H1 (cell line): ENCODE data around the gene FGF14. TPM values are rescaled to one million over a fixed set of nuclear protein-coding genes. Genes with fewer than 3 reads are reported as not detected.

ENCODE experiments used
- CTCF ChIA-PET: fragments of 300-600 bp; sonication (Branson Sonifier 250); formaldehyde crosslinking; loops from one replicate; lab custom pipeline; 2021; ENCODE audit not compliant: partially characterized antibody; lab: Charles Lee
- POLR2A ChIA-PET: fragments of 300-600 bp; sonication (Branson Sonifier 250); formaldehyde crosslinking; loops from one replicate; lab custom pipeline; 2021; ENCODE audit warnings: inconsistent platforms; ENCODE audit not compliant: partially characterized antibody; lab: Charles Lee
- DNase-seq, 2 experiments: peaks; one replicate each; pipeline versions ENCODE4 v3.0.0 to v3.0.0-alpha.2; 2010 to 2022; ENCODE audit warnings: low spot score in 2 of 2, low read depth in 1 of 2, mixed read lengths in 1 of 2
- FAIRE-seq: peaks from 2 replicates; lab custom pipeline; 2011; peaks lifted over from hg19 to GRCh38; lab: Jason Lieb, UNC
- H2AFZ ChIP-seq: 2 replicates; pipeline ENCODE4 v1.8.1; 2012; ENCODE audit warnings: low read length, inconsistent platforms
- H2AK5ac ChIP-seq: 2 replicates; pipeline ENCODE4 v1.6.1; 2013; ENCODE audit warnings: low read depth, low read length
- H2BK120ac ChIP-seq: replicated peaks from 2 replicates; pipeline ENCODE3; 2013; ENCODE audit warnings: low read depth, low read length, inconsistent platforms
- H2BK12ac ChIP-seq: 2 replicates; pipeline ENCODE4 v1.6.1; 2013; ENCODE audit warnings: low read depth, low read length
- H2BK15ac ChIP-seq: 2 replicates; pipeline ENCODE4 v1.6.1; 2013; ENCODE audit warnings: low read length
- H2BK20ac ChIP-seq: 2 replicates; pipeline ENCODE4 v1.6.1; 2013; ENCODE audit warnings: low read length
- H2BK5ac ChIP-seq: 2 replicates; pipeline ENCODE4 v1.6.1; 2013; ENCODE audit warnings: low read depth, low read length
- H3K14ac ChIP-seq: 2 replicates; pipeline ENCODE4 v1.6.1; 2013; ENCODE audit warnings: inconsistent platforms; ENCODE audit not compliant: insufficient read length
- H3K18ac ChIP-seq: 2 replicates; pipeline ENCODE4 v1.6.1; 2013; ENCODE audit warnings: low read length; ENCODE audit errors: extremely low read depth
- H3K23ac ChIP-seq: 2 replicates; pipeline ENCODE4 v1.6.1; 2013; ENCODE audit warnings: inconsistent platforms; ENCODE audit not compliant: insufficient read length
- H3K23me2 ChIP-seq: 2 replicates; pipeline ENCODE4 v1.6.1; 2013; ENCODE audit warnings: low read depth, low read length
- H3K27ac ChIP-seq: 2 replicates; pipeline ENCODE4 v1.6.1; 2011; ENCODE audit warnings: low read depth, low read length, inconsistent platforms
- H3K27me3 ChIP-seq, 4 experiments: replicated peaks in 1 of 4; 1 replicate in 1 of 4; 2 replicates in 3 of 4; pipeline versions ENCODE4 v1.6.1 to v1.8.1; 2011 to 2013; ENCODE audit warnings: low read length in 3 of 4, mild to moderate bottlenecking in 3 of 4, inconsistent platforms in 2 of 4, mixed read lengths in 2 of 4, moderate library complexity in 1 of 4; ENCODE audit not compliant: control insufficient read depth in 3 of 4, insufficient read depth in 3 of 4; ENCODE audit errors: extremely low read depth in 1 of 4
- H3K36me3 ChIP-seq, 4 experiments: 2 replicates each; pipeline versions ENCODE4 v1.6.1 to v1.8.1; 2011 to 2013; ENCODE audit warnings: mild to moderate bottlenecking in 4 of 4, low read length in 3 of 4, moderate library complexity in 2 of 4, control low read depth in 1 of 4, inconsistent platforms in 1 of 4; ENCODE audit not compliant: insufficient read depth in 4 of 4, control insufficient read depth in 2 of 4
- H3K4ac ChIP-seq: replicated peaks from 2 replicates; pipeline ENCODE3; 2013; ENCODE audit warnings: low read length, low read depth, mixed read lengths, inconsistent platforms; ENCODE audit not compliant: insufficient read length
- H3K4me1 ChIP-seq, 4 experiments: replicated peaks in 1 of 4; 1 replicate in 1 of 4; 2 replicates in 3 of 4; pipeline versions ENCODE4 v1.6.1 to v1.8.1; 2011 to 2013; ENCODE audit warnings: low read length in 3 of 4, inconsistent platforms in 2 of 4, mixed read lengths in 1 of 4; ENCODE audit not compliant: insufficient read depth in 4 of 4, control insufficient read depth in 3 of 4
- H3K4me2 ChIP-seq, 2 experiments: 2 replicates each; pipeline versions ENCODE4 v1.6.1 to v1.8.1; 2011 to 2013; ENCODE audit warnings: low read depth in 2 of 2, low read length in 2 of 2, control low read depth in 1 of 2, inconsistent platforms in 1 of 2, mild to moderate bottlenecking in 1 of 2; ENCODE audit not compliant: insufficient read depth in 1 of 2
- H3K4me3 ChIP-seq, 4 experiments: fragments of 200-600, 300-600 bp in 1 of 4; sonication (generic), shearing (Covaris generic), sonication (Bioruptor Twin) in 1 of 4; 2 replicates each; pipeline versions ENCODE4 v1.5.1 to v1.8.1; 2011 to 2016; ENCODE audit warnings: low read length in 4 of 4, low read depth in 3 of 4, control low read depth in 2 of 4, inconsistent platforms in 2 of 4, mild to moderate bottlenecking in 2 of 4, mixed read lengths in 1 of 4, moderate library complexity in 1 of 4; ENCODE audit not compliant: insufficient read depth in 2 of 4; ENCODE audit errors: extremely low read depth in 1 of 4
- H3K56ac ChIP-seq: replicated peaks from 2 replicates; pipeline ENCODE3; 2013; ENCODE audit warnings: low read depth, mild to moderate bottlenecking, mixed read lengths, low read length, inconsistent platforms; ENCODE audit not compliant: insufficient read length
- H3K79me1 ChIP-seq: 2 replicates; pipeline ENCODE4 v1.6.1; 2013; ENCODE audit warnings: low read depth, low read length, control low read depth
- H3K79me2 ChIP-seq, 2 experiments: 2 replicates each; pipeline versions ENCODE4 v1.6.1 to v1.8.1; 2012 to 2013; ENCODE audit warnings: low read length in 2 of 2, mild to moderate bottlenecking in 2 of 2, inconsistent platforms in 1 of 2; ENCODE audit not compliant: insufficient read depth in 2 of 2, control insufficient read depth in 1 of 2
- H3K9ac ChIP-seq, 4 experiments: replicated peaks in 1 of 4; 1 replicate in 1 of 4; 2 replicates in 3 of 4; pipeline versions ENCODE4 v1.6.1 to v1.8.1; 2011 to 2013; ENCODE audit warnings: low read depth in 3 of 4, low read length in 3 of 4, control low read depth in 2 of 4, mild to moderate bottlenecking in 2 of 4, moderate library complexity in 2 of 4, inconsistent platforms in 1 of 4; ENCODE audit errors: extremely low read depth in 1 of 4
- H3K9me3 ChIP-seq, 2 experiments: 2 replicates each; pipeline versions ENCODE4 v1.6.1 to v1.8.1; 2012 to 2013; ENCODE audit warnings: mild to moderate bottlenecking in 2 of 2, moderate library complexity in 2 of 2, control low read depth in 1 of 2, inconsistent platforms in 1 of 2, low read depth in 1 of 2, low read length in 1 of 2, mixed read lengths in 1 of 2; ENCODE audit not compliant: insufficient read depth in 2 of 2
- H4K20me1 ChIP-seq, 2 experiments: replicated peaks in 1 of 2; 2 replicates each; pipeline versions ENCODE3 to v1.8.1; 2011 to 2013; ENCODE audit warnings: inconsistent platforms in 2 of 2, low read length in 2 of 2, mild to moderate bottlenecking in 1 of 2; ENCODE audit not compliant: insufficient read depth in 2 of 2, control insufficient read depth in 1 of 2
- H4K5ac ChIP-seq: 2 replicates; pipeline ENCODE4 v1.6.1; 2013; ENCODE audit warnings: low read length, low read depth, mixed read lengths, inconsistent platforms; ENCODE audit not compliant: insufficient read length
- H4K8ac ChIP-seq: 2 replicates; pipeline ENCODE4 v1.8.0; 2013; ENCODE audit warnings: mild to moderate bottlenecking, moderate library complexity, low read length, inconsistent platforms; ENCODE audit not compliant: insufficient read depth; ENCODE audit errors: extremely low read depth
- H4K91ac ChIP-seq: replicated peaks from 2 replicates; pipeline ENCODE3; 2013; ENCODE audit warnings: low read length, mixed read lengths, inconsistent platforms; ENCODE audit not compliant: insufficient read length
- BCL11A ChIP-seq, 2 experiments: IDR thresholded peaks; one replicate each; pipeline ENCODE4 v1.6.1; 2011; ENCODE audit warnings: low read depth in 2 of 2, low read length in 2 of 2, mild to moderate bottlenecking in 2 of 2
- EZH2 ChIP-seq: fragments of 200-600 bp; sonication (generic); IDR thresholded peaks from 2 replicates; pipeline ENCODE4 v1.7.1; 2012; ENCODE audit warnings: low read depth, mild to moderate bottlenecking, moderate library complexity, low read length, inconsistent platforms; ENCODE audit not compliant: severe bottlenecking
- KDM1A ChIP-seq: fragments of 200-600, 300-600 bp; sonication (generic); IDR thresholded peaks from 2 replicates; pipeline ENCODE4 v1.7.1; 2016; ENCODE audit warnings: mild to moderate bottlenecking, low read length, borderline replicate concordance
- NRF1 ChIP-seq: IDR thresholded peaks from 2 replicates; pipeline ENCODE4 v1.6.1; 2011; ENCODE audit warnings: mild to moderate bottlenecking, low read depth, low read length, improper control_type of control experiment
- SP2 ChIP-seq: IDR thresholded peaks from 2 replicates; pipeline ENCODE4 v1.6.1; 2012; ENCODE audit warnings: mild to moderate bottlenecking, low read length, inconsistent platforms
- WGBS, 2 experiments: shearing (Covaris generic) in 1 of 2; methylation state at CpG; one replicate each; pipeline versions ENCODE4 v1.1.6 to v1.1.7; 2013 to 2015; ENCODE audit warnings: low lambda C conversion rate in 2 of 2, mixed read lengths in 2 of 2, inconsistent platforms in 1 of 2, low coverage in 1 of 2, missing lambda C conversion rate in 1 of 2; ENCODE audit not compliant: insufficient replicate concordance in 2 of 2, insufficient coverage in 1 of 2, insufficient read length in 1 of 2; ENCODE audit errors: extremely low coverage in 1 of 2, missing lambda C conversion rate in 1 of 2; 5-methylcytosine and 5-hydroxymethylcytosine counted together
- polyA plus RNA-seq, 7 experiments: library from polyadenylated mRNA; depleted of rRNA in 3 of 7; stranded (reverse) in 5 of 7; unstranded in 2 of 7; fragments of >200 nt in 5 of 7; fragments of 200-250 nt in 2 of 7; gene quantifications; 1 replicate in 5 of 7; 2 replicates in 1 of 7; 4 replicates in 1 of 7; pipeline versions ENCODE4 v1.2.1 to v1.2.3, GENCODE V29; 2011 to 2013; ENCODE audit warnings: missing spikeins in 2 of 7, mixed read lengths in 2 of 7
- total RNA-seq: library from RNA; stranded (reverse); fragmentation: NEBNext Ultra II Directional; extraction: Animal tissue kit (Norgen Biotek cat#: 25700); gene quantifications from 2 replicates; pipeline ENCODE4 v1.2.1, GENCODE V29; 2021

The FGF14 gene
- total and polyA plus RNA-seq, 2 of the 8 experiments (the other 6 are each of a cell fraction or from before 2014, with no cell fraction given): 0.05 to 0.58 TPM

GRCh38 chr13:102351521-102351920 is 50.3 kb downstream of the FGF14 start:
- H3K9ac ChIP-seq: no peak overlapping the region
- H2AK5ac ChIP-seq: no peak overlapping the region

More at GRCh38 chr13:102351521-102351920, 50.3 kb downstream of the FGF14 start:
- H3K23ac ChIP-seq: no peak overlapping the region
- no peak overlapping the region for H2BK12ac ChIP-seq
- no peak overlapping the region for H2BK20ac ChIP-seq
- WGBS, 2 experiments: 93% methylated on average over 5 of the region's 5 CpGs; no CpG with 5 or more reads in 1 of the 2 experiments
- H3K4me3 ChIP-seq: no peak overlapping the region
- H3K18ac ChIP-seq: no peak overlapping the region
- H4K20me1 ChIP-seq: no peaks in the 10 kb centered on the region
- H2BK5ac ChIP-seq: no peak overlapping the region
- no peaks in the 10 kb centered on the region for H3K79me2 ChIP-seq
- H3K27me3 ChIP-seq: no peaks in the 10 kb centered on the region
- no peak overlapping the region for H4K5ac ChIP-seq
- DNase-seq: no peak
- no peak overlapping the region for H3K4ac ChIP-seq
- no peaks in the 10 kb centered on the region for H3K79me1 ChIP-seq
- H3K9me3 ChIP-seq: no peaks in the 10 kb centered on the region
- no peak for FAIRE-seq
- ChIA-PET CTCF (interaction anchor here (1.3 kb wide), 1 partner anchor 318 kb away, joined by 3 read pairs; no protein-coding TSS in a partner anchor), POLR2A (no interaction called here)
- no peak overlapping the region for H3K4me2 ChIP-seq
- TF ChIP-seq EZH2 (no peak), NRF1 (no peak), BCL11A (IDR thresholded peaks at IDR 0.05; ENCODE audit: low read depth in 2 of 2, low read length in 2 of 2) (no peak), KDM1A (no peak), SP2 (no peak)
- no peak overlapping the region for H2AFZ ChIP-seq
- no peak overlapping the region for H4K91ac ChIP-seq
- no peak overlapping the region for H4K8ac ChIP-seq
- no peak overlapping the region for H3K27ac ChIP-seq
- no peak overlapping the region for H2BK120ac ChIP-seq
- H2BK15ac ChIP-seq: no peak overlapping the region
- H3K36me3 ChIP-seq: no peaks in the 10 kb centered on the region
- no peaks in the 10 kb centered on the region for H3K4me1 ChIP-seq
- H3K56ac ChIP-seq: no peak overlapping the region
- H3K14ac ChIP-seq: no peak overlapping the region
- H3K23me2 ChIP-seq: no peaks in the 10 kb centered on the region
